Endothelial cell (in vitro differentiated cells): Measurements from ENCODE around the gene RBM39. TPM values are rescaled to one million over a fixed set of nuclear protein-coding genes. Genes with fewer than 3 reads are reported as not detected.
"Not testable (repeated sequence)": the region's sequence is repeated elsewhere in the genome, so short reads cannot be mapped to it uniquely, and the experiment has no call there.

ENCODE experiments used
- DNase-seq: peaks from one replicate; pipeline ENCODE4 v3.0.0; 2021; ENCODE audit warnings: low spot score
- H3K27ac Mint-ChIP-seq: one replicate; pipeline ENCODE4 v1.8.0; 2021; ENCODE audit warnings: mixed read lengths, inconsistent platforms; ENCODE audit not compliant: unreplicated experiment
- H3K27me3 Mint-ChIP-seq: one replicate; pipeline ENCODE4 v1.8.0; 2021; ENCODE audit warnings: mild to moderate bottlenecking, moderate library complexity, mixed read lengths, inconsistent platforms; ENCODE audit not compliant: unreplicated experiment
- H3K36me3 Mint-ChIP-seq: one replicate; pipeline ENCODE4 v1.8.0; 2021; ENCODE audit warnings: mild to moderate bottlenecking, low read depth, mixed read lengths, inconsistent platforms; ENCODE audit not compliant: unreplicated experiment
- H3K4me1 Mint-ChIP-seq: one replicate; pipeline ENCODE4 v1.8.0; 2021; ENCODE audit warnings: mild to moderate bottlenecking, mixed read lengths, inconsistent platforms; ENCODE audit not compliant: unreplicated experiment
- H3K4me3 Mint-ChIP-seq: one replicate; pipeline ENCODE4 v1.8.0; 2021; ENCODE audit warnings: mild to moderate bottlenecking, mixed read lengths, inconsistent platforms; ENCODE audit not compliant: unreplicated experiment
- H3K9me3 Mint-ChIP-seq: one replicate; pipeline ENCODE4 v1.8.0; 2021; ENCODE audit warnings: mixed read lengths, inconsistent platforms; ENCODE audit not compliant: unreplicated experiment
- CTCF ChIP-seq: fragments of 200-600 bp; sonication (generic); IDR thresholded peaks from one replicate; pipeline ENCODE4 v1.5.0; 2021; ENCODE audit warnings: antibody characterized with exemption; ENCODE audit not compliant: unreplicated experiment
- total RNA-seq: library from RNA; stranded (reverse); fragmentation: NEBNext Ultra II Directional; extraction: Animal tissue kit (Norgen Biotek cat#: 25700); gene quantifications from one replicate; pipeline ENCODE4 v1.2.1, GENCODE V29; 2021; ENCODE audit not compliant: unreplicated experiment

RBM39 gene
- total RNA-seq, 1 donor from 2014 or later: 308 TPM

GRCh38 chr20:35729836-35730582 lies 12.1 kb downstream of the RBM39 start:
- no peaks in the 10 kb centered on the region for H3K9me3 Mint-ChIP-seq
- H3K27ac Mint-ChIP-seq: no peak overlapping the region
- H3K4me1 Mint-ChIP-seq: peaks cover 8% of the 10 kb centered on the region
- no peak overlapping the region for H3K4me3 Mint-ChIP-seq
- TF ChIP-seq CTCF: no peak
- DNase-seq: no peak
- no peaks in the 10 kb centered on the region for H3K27me3 Mint-ChIP-seq
- peaks cover 38% of the 10 kb centered on the region for H3K36me3 Mint-ChIP-seq

- peaks cover 42% of the 10 kb centered on the region for H3K36me3 Mint-ChIP-seq
- H3K27ac Mint-ChIP-seq: no peak overlapping the region
- no peak for DNase-seq
- H3K4me3 Mint-ChIP-seq: no peak overlapping the region
- no peak for TF ChIP-seq CTCF
- no peaks in the 10 kb centered on the region for H3K27me3 Mint-ChIP-seq
- H3K9me3 Mint-ChIP-seq: no peaks in the 10 kb centered on the region
- peaks cover 6% of the 10 kb centered on the region for H3K4me1 Mint-ChIP-seq
Observed at GRCh38 chr20:35729283-35729807, 12.7 kb downstream of the RBM39 start.

- H3K27me3 Mint-ChIP-seq: no peaks in the 10 kb centered on the region
- peaks cover 42% of the 10 kb centered on the region for H3K36me3 Mint-ChIP-seq
- H3K4me3 Mint-ChIP-seq: no peak overlapping the region
- no peaks in the 10 kb centered on the region for H3K9me3 Mint-ChIP-seq
- H3K27ac Mint-ChIP-seq: no peak overlapping the region
- TF ChIP-seq CTCF: no peak
- DNase-seq: no peak
- H3K4me1 Mint-ChIP-seq: peaks cover 4% of the 10 kb centered on the region
Observed at GRCh38 chr20:35726842-35727711, 15.0 kb downstream of the RBM39 start.

GRCh38 chr20:35724321-35725230 lies 17.5 kb downstream of the RBM39 start:
- TF ChIP-seq CTCF: no peak
- Mint-ChIP-seq H3K4me1 (no peaks in the 10 kb centered on the region), H3K36me3 (peaks cover 48% of the 10 kb centered on the region), H3K9me3 (no peaks in the 10 kb centered on the region), H3K4me3 (no peak overlapping the region), H3K27me3 (peaks cover 2% of the 10 kb centered on the region), H3K27ac (peak overlapping the region; percentile 25)
- DNase-seq: no peak

- not testable (repeated sequence) for H3K4me3 Mint-ChIP-seq
- H3K36me3 Mint-ChIP-seq: peaks cover 44% of the 10 kb centered on the region
Observed at GRCh38 chr20:35723652-35724320, 18.3 kb downstream of the RBM39 start.

GRCh38 chr20:35723275-35723639 lies 18.8 kb downstream of the RBM39 start:
- H3K4me3 Mint-ChIP-seq, H3K27me3 Mint-ChIP-seq, H3K27ac Mint-ChIP-seq, DNase-seq, H3K4me1 Mint-ChIP-seq, H3K9me3 Mint-ChIP-seq: not testable (repeated sequence)
- H3K36me3 Mint-ChIP-seq: peaks cover 44% of the 10 kb centered on the region

More at GRCh38 chr20:35723652-35724320, 18.3 kb downstream of the RBM39 start:
- H3K27ac Mint-ChIP-seq, H3K9me3 Mint-ChIP-seq, H3K27me3 Mint-ChIP-seq, H3K4me1 Mint-ChIP-seq, DNase-seq: not testable (repeated sequence)
